Psoas muscle (tissue), 8 donors: ENCODE results near the gene THADA. TPM values are rescaled to one million over a fixed set of nuclear protein-coding genes. Genes with fewer than 3 reads are reported as not detected.

Experiments used
- ATAC-seq, 4 donors: fragments of 200-7000 bp; cut with Tn5 transposase; one replicate each; pipeline ENCODE4 v1.9.1; 2020; ENCODE audit warnings: moderate library complexity in 3 of 4, mild to moderate bottlenecking in 2 of 4
- DNase-seq, 2 donors: peaks; one replicate each; pipeline ENCODE4 v3.0.0-alpha.2; 2020
- H3K27ac ChIP-seq: fragments of 200-600 bp; one replicate; pipeline ENCODE4 v1.8.0; 2022
- H3K27me3 ChIP-seq, 3 donors: fragments of 200-600 bp in 1 of 3; one replicate each; pipeline versions ENCODE4 v1.6.1 to v1.8.0; 2013 to 2022; ENCODE audit warnings: low read length in 2 of 3, mild to moderate bottlenecking in 2 of 3, moderate library complexity in 1 of 3; ENCODE audit not compliant: insufficient read depth in 3 of 3
- H3K36me3 ChIP-seq, 2 donors: fragments of 200-600 bp in 1 of 2; one replicate each; pipeline versions ENCODE4 v1.6.1 to v1.8.0; 2013 to 2022; ENCODE audit warnings: low read depth in 1 of 2, mild to moderate bottlenecking in 1 of 2, moderate library complexity in 1 of 2; ENCODE audit not compliant: insufficient read depth in 1 of 2
- H3K4me1 ChIP-seq: fragments of 200-600 bp; one replicate; pipeline ENCODE4 v1.8.0; 2022
- H3K4me3 ChIP-seq: fragments of 200-600 bp; one replicate; pipeline ENCODE4 v1.8.0; 2022; ENCODE audit warnings: mild to moderate bottlenecking
- H3K9me3 ChIP-seq: fragments of 200-600 bp; one replicate; pipeline ENCODE4 v1.8.0; 2022
- WGBS, 3 donors: extraction: QIAGEN DNeasy Blood & Tissue Kit; methylation state at CpG; one replicate each; pipeline versions ENCODE4 v1.1.6 to v1.1.7; 2013; 5-methylcytosine and 5-hydroxymethylcytosine counted together
- intact Hi-C, 2 donors: fragments of 100-400 bp; cut with DNase I; formaldehyde crosslinking; loops; one replicate each; pipeline versions ENCODE4 v1.11.0 to v1.14.2; 2022
- polyA plus RNA-seq, 3 donors: library from polyadenylated mRNA; stranded (reverse); fragments of 200-250 nt; gene quantifications; one replicate each; pipeline ENCODE4 v1.2.3, GENCODE V29; 2013
- total RNA-seq, 4 donors: library from RNA; stranded (reverse); fragmentation: NEBNext Ultra II Directional in 2 of 4; extraction: Animal tissue kit (Norgen Biotek cat#: 25700) in 2 of 4; gene quantifications; one replicate each; pipeline versions ENCODE4 v1.2.1 to v1.2.4, GENCODE V29; 2021 to 2023
- TF ChIP-seq, protein P1 (sequence below): fragments of 200-600 bp; IDR thresholded peaks from one replicate; pipeline ENCODE4 v1.8.0; 2022; ENCODE audit warnings: antibody characterized with exemption
- donor health status: healthy with polysubstance abuse.
- donor health status: DM: no; HTN: no; CAD: no; lungs with moderate emphysema.
- donor health status: Bipolar disorder and iron deficiency.
- donor health status: healthy.
- donor health status: DM: yes; HTN: yes; CAD: no.
- donor health status: DM: no; HTN: no; CAD: no.
- donor health status: DM: no; HTN: no; CAD: no.
- donor health status: DM: yes; HTN: yes; CAD: no.

THADA gene
- total and polyA plus RNA-seq, 7 donors = 8.1 to 17.4 (median 11.6) TPM

GRCh38 chr2:43186679-43187374 is 409.0 kb downstream of the THADA start:
- Histone ChIP-seq H3K4me3 (no peak overlapping the region), H3K9me3 (no peaks in the 10 kb centered on the region), H3K36me3 (no peaks in the 10 kb centered on the region), H3K4me1 (no peaks in the 10 kb centered on the region), H3K27ac (no peak overlapping the region), H3K27me3 (no peaks in the 10 kb centered on the region)
- TF ChIP-seq, protein P1, sequence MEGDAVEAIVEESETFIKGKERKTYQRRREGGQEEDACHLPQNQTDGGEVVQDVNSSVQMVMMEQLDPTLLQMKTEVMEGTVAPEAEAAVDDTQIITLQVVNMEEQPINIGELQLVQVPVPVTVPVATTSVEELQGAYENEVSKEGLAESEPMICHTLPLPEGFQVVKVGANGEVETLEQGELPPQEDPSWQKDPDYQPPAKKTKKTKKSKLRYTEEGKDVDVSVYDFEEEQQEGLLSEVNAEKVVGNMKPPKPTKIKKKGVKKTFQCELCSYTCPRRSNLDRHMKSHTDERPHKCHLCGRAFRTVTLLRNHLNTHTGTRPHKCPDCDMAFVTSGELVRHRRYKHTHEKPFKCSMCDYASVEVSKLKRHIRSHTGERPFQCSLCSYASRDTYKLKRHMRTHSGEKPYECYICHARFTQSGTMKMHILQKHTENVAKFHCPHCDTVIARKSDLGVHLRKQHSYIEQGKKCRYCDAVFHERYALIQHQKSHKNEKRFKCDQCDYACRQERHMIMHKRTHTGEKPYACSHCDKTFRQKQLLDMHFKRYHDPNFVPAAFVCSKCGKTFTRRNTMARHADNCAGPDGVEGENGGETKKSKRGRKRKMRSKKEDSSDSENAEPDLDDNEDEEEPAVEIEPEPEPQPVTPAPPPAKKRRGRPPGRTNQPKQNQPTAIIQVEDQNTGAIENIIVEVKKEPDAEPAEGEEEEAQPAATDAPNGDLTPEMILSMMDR = no peak
- WGBS, 3 donors = 59 to 70% (median 64%) methylated on average over 12 of the region's 12 CpGs
- DNase-seq (no peak), ATAC-seq (peak in 3 of 4 donors; percentile 34 to 39 (median 35))
- intact Hi-C loops = no loop called here

DNA sequence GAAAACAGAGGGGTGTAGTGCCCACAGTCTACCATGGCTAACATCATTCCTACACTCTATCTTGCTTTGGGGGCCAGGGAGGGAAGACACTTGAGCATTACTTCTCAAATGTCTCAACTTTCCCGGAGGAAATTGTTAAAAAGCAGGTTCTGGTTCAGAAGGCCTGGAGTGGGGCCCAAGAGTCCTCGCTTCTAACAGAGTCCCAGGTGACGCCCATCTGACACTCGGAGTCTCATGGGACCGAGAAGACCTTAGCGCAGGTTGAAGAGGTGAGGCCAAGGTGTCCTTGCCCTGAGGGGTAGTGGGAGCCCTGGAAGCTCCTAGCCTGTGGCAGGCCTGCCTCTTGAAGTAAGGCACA is 409.5 kb downstream of the THADA start:
- TF ChIP-seq, protein P1 = no peak
- no peaks in the 10 kb centered on the region for H3K36me3 ChIP-seq
- no peaks in the 10 kb centered on the region for H3K9me3 ChIP-seq
- WGBS, 3 donors = 85 to 97% (median 94%) methylated on average over 6 of the region's 6 CpGs
- H3K4me3 ChIP-seq = no peak overlapping the region
- H3K4me1 ChIP-seq = no peaks in the 10 kb centered on the region
- no peaks in the 10 kb centered on the region for H3K27me3 ChIP-seq
- intact Hi-C loops = no loop called here
- no peak overlapping the region for H3K27ac ChIP-seq
- ATAC-seq = no peak
- DNase-seq = no peak

DNA sequence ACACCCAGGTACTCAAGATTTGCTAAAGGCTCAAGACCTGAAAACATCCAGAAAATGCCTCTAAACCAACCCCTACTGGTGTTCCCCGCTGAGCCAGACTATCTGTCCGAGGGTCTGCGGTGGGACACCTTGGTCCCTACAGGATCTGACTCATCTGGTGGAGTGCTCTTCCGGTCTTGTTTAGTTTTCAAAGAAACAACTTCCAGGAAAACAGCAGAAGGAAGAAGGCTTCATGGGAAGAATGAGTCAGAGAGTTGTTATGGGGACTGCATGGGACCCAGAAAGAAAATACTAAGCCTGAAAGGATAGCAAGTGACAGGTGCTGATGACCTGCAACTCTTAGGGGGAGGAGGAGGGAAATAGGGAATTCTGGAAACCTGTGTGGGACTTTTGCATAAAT is 410.7 kb downstream of the THADA start:
- TF ChIP-seq, protein P1 = no peak
- no peaks in the 10 kb centered on the region for H3K36me3 ChIP-seq
- DNase-seq (no peak), ATAC-seq (no peak)
- no peak overlapping the region for H3K4me3 ChIP-seq
- WGBS, 3 donors = 77 to 87% (median 86%) methylated on average over 4 of the region's 4 CpGs
- peaks cover 1% of the 10 kb centered on the region for H3K4me1 ChIP-seq
- H3K27me3 ChIP-seq = no peaks in the 10 kb centered on the region
- H3K27ac ChIP-seq = no peak overlapping the region
- no peaks in the 10 kb centered on the region for H3K9me3 ChIP-seq
- intact Hi-C loops = no loop called here

GRCh38 chr2:43184339-43184895 is 411.4 kb downstream of the THADA start:
- Histone ChIP-seq H3K4me3 (no peak overlapping the region), H3K27ac (no peak overlapping the region), H3K9me3 (no peaks in the 10 kb centered on the region), H3K36me3 (no peaks in the 10 kb centered on the region), H3K4me1 (peaks cover 9% of the 10 kb centered on the region), H3K27me3 (no peaks in the 10 kb centered on the region)
- intact Hi-C loops = no loop called here
- WGBS, 3 donors = 83 to 90% (median 87%) methylated on average over 12 of the region's 12 CpGs
- DNase-seq (no peak), ATAC-seq (no peak)
- TF ChIP-seq, protein P1 = no peak

GRCh38 chr2:43183743-43184142 is 412.1 kb downstream of the THADA start:
- Histone ChIP-seq H3K27ac (no peak overlapping the region), H3K9me3 (no peaks in the 10 kb centered on the region), H3K27me3 (no peaks in the 10 kb centered on the region), H3K4me3 (no peak overlapping the region), H3K4me1 (peaks cover 15% of the 10 kb centered on the region), H3K36me3 (no peaks in the 10 kb centered on the region)
- intact Hi-C loops = no loop called here
- TF ChIP-seq, protein P1 = no peak
- DNase-seq = no peak
- whole genome bisulfite sequencing, 3 donors = 68 to 77% (median 72%) methylated on average over 5 of the region's 5 CpGs
- ATAC-seq = no peak
